Measurements from ENCODE around the gene ZSWIM6. TPM values are rescaled to one million over a fixed set of nuclear protein-coding genes. Genes with fewer than 3 reads are reported as not detected.

Gene ZSWIM6
- polyA plus RNA-seq, 6 donors from 2014 or later, result 0.65 to 1.5 (median 1.4) TPM

GRCh38 chr5:61569353-61569752, 237.3 kb downstream of the ZSWIM6 start:
- DNase-seq, result no peak
- H3K9me3 Mint-ChIP-seq, result no peaks in the 10 kb centered on the region
- H3K4me3 Mint-ChIP-seq, result no peak overlapping the region
- no peak overlapping the region for H3K27ac Mint-ChIP-seq
- no peaks in the 10 kb centered on the region for H3K4me1 Mint-ChIP-seq
- ATAC-seq (ENCODE audit: low read depth in 2 of 2), result no peak
- H3K27me3 Mint-ChIP-seq, result no peaks in the 10 kb centered on the region
- H3K36me3 Mint-ChIP-seq, result no peaks in the 10 kb centered on the region

- DNase-seq (no peak), ATAC-seq (ENCODE audit: low read depth in 2 of 2) (no peak)
- Mint-ChIP-seq H3K4me3 (no peak overlapping the region), H3K4me1 (no peaks in the 10 kb centered on the region), H3K27ac (no peak overlapping the region), H3K9me3 (no peaks in the 10 kb centered on the region), H3K36me3 (no peaks in the 10 kb centered on the region), H3K27me3 (no peaks in the 10 kb centered on the region)
These were observed 238.7 kb downstream of the ZSWIM6 start for GRCh38 chr5:61570767-61571166.

GRCh38 chr5:61572959-61573358, 240.9 kb downstream of the ZSWIM6 start:
- Mint-ChIP-seq H3K27ac (no peak overlapping the region), H3K4me1 (no peaks in the 10 kb centered on the region), H3K9me3 (no peaks in the 10 kb centered on the region), H3K4me3 (no peak overlapping the region), H3K27me3 (no peaks in the 10 kb centered on the region), H3K36me3 (no peaks in the 10 kb centered on the region)
- DNase-seq (no peak), ATAC-seq (ENCODE audit: low read depth in 2 of 2) (no peak)

GRCh38 chr5:61575103-61575502, 243.0 kb downstream of the ZSWIM6 start:
- H3K4me1 Mint-ChIP-seq, result no peaks in the 10 kb centered on the region
- H3K27me3 Mint-ChIP-seq, result no peaks in the 10 kb centered on the region
- H3K27ac Mint-ChIP-seq, result no peak overlapping the region
- ATAC-seq (ENCODE audit: low read depth in 2 of 2) (no peak), DNase-seq (no peak)
- no peaks in the 10 kb centered on the region for H3K36me3 Mint-ChIP-seq
- no peaks in the 10 kb centered on the region for H3K9me3 Mint-ChIP-seq
- no peak overlapping the region for H3K4me3 Mint-ChIP-seq

GRCh38 chr5:61575581-61575980, 243.5 kb downstream of the ZSWIM6 start:
- DNase-seq, result no peak
- H3K36me3 Mint-ChIP-seq, result no peaks in the 10 kb centered on the region
- no peak overlapping the region for H3K4me3 Mint-ChIP-seq
- H3K27ac Mint-ChIP-seq, result no peak overlapping the region
- H3K27me3 Mint-ChIP-seq, result no peaks in the 10 kb centered on the region
- no peaks in the 10 kb centered on the region for H3K4me1 Mint-ChIP-seq
- H3K9me3 Mint-ChIP-seq, result no peaks in the 10 kb centered on the region
- ATAC-seq (ENCODE audit: low read depth in 2 of 2), result no peak

GRCh38 chr5:61576556-61576955, 244.5 kb downstream of the ZSWIM6 start:
- Mint-ChIP-seq H3K4me1 (no peaks in the 10 kb centered on the region), H3K27ac (no peak overlapping the region), H3K9me3 (no peaks in the 10 kb centered on the region), H3K27me3 (no peaks in the 10 kb centered on the region), H3K36me3 (no peaks in the 10 kb centered on the region), H3K4me3 (no peak overlapping the region)
- ATAC-seq (ENCODE audit: low read depth in 2 of 2) (no peak), DNase-seq (no peak)

GRCh38 chr5:61578858-61579503, 246.9 kb downstream of the ZSWIM6 start:
- H3K27ac Mint-ChIP-seq, result no peak overlapping the region
- no peaks in the 10 kb centered on the region for H3K36me3 Mint-ChIP-seq
- DNase-seq (no peak), ATAC-seq (ENCODE audit: low read depth in 2 of 2) (no peak)
- H3K4me1 Mint-ChIP-seq, result no peaks in the 10 kb centered on the region
- H3K27me3 Mint-ChIP-seq, result no peaks in the 10 kb centered on the region
- no peaks in the 10 kb centered on the region for H3K9me3 Mint-ChIP-seq
- no peak overlapping the region for H3K4me3 Mint-ChIP-seq

GRCh38 chr5:61582205-61582820, 250.3 kb downstream of the ZSWIM6 start:
- no peaks in the 10 kb centered on the region for H3K27me3 Mint-ChIP-seq
- H3K4me3 Mint-ChIP-seq, result no peak overlapping the region
- no peaks in the 10 kb centered on the region for H3K4me1 Mint-ChIP-seq
- H3K36me3 Mint-ChIP-seq, result peaks cover 0 to 5% of the 10 kb centered on the region in 2 donors
- no peak overlapping the region for H3K27ac Mint-ChIP-seq
- ATAC-seq (ENCODE audit: low read depth in 2 of 2) (no peak), DNase-seq (no peak)
- H3K9me3 Mint-ChIP-seq, result peaks cover 0 to 4% (median 0%) of the 10 kb centered on the region in 7 donors

GRCh38 chr5:61582887-61583286, 250.8 kb downstream of the ZSWIM6 start:
- no peak overlapping the region for H3K4me3 Mint-ChIP-seq
- peaks cover 0 to 8% of the 10 kb centered on the region in 2 donors for H3K36me3 Mint-ChIP-seq
- H3K9me3 Mint-ChIP-seq, result peaks cover 0 to 7% (median 0%) of the 10 kb centered on the region in 7 donors
- DNase-seq, result no peak
- no peaks in the 10 kb centered on the region for H3K4me1 Mint-ChIP-seq
- no peak for ATAC-seq (ENCODE audit: low read depth in 2 of 2)
- H3K27me3 Mint-ChIP-seq, result no peaks in the 10 kb centered on the region
- H3K27ac Mint-ChIP-seq, result no peak overlapping the region

GRCh38 chr5:61586096-61587084, 254.3 kb downstream of the ZSWIM6 start:
- Mint-ChIP-seq H3K27me3 (no peaks in the 10 kb centered on the region), H3K4me3 (no peak overlapping the region), H3K9me3 (peaks cover 0 to 7% (median 0%) of the 10 kb centered on the region in 7 donors), H3K36me3 (peaks cover 0 to 8% of the 10 kb centered on the region in 2 donors), H3K27ac (peak overlapping the region in 1 of 6 donors; percentile 89), H3K4me1 (no peaks in the 10 kb centered on the region)
- ATAC-seq (ENCODE audit: low read depth in 2 of 2) (no peak), DNase-seq (no peak)

GRCh38 chr5:61587125-61587524, 255.1 kb downstream of the ZSWIM6 start:
- H3K4me1 Mint-ChIP-seq, result no peaks in the 10 kb centered on the region
- ATAC-seq (ENCODE audit: low read depth in 2 of 2) (no peak), DNase-seq (no peak)
- no peaks in the 10 kb centered on the region for H3K27me3 Mint-ChIP-seq
- peaks cover 0 to 8% of the 10 kb centered on the region in 2 donors for H3K36me3 Mint-ChIP-seq
- peaks cover 0 to 7% (median 0%) of the 10 kb centered on the region in 7 donors for H3K9me3 Mint-ChIP-seq
- peak overlapping the region in 1 of 6 donors; percentile 30 for H3K27ac Mint-ChIP-seq
- no peak overlapping the region for H3K4me3 Mint-ChIP-seq

- Mint-ChIP-seq H3K4me1 (no peaks in the 10 kb centered on the region), H3K4me3 (no peak overlapping the region), H3K36me3 (peaks cover 0 to 8% of the 10 kb centered on the region in 2 donors), H3K27me3 (no peaks in the 10 kb centered on the region), H3K27ac (peak overlapping the region in 1 of 6 donors; percentile 62), H3K9me3 (peaks cover 0 to 7% (median 0%) of the 10 kb centered on the region in 7 donors)
- DNase-seq, result no peak
- no peak for ATAC-seq (ENCODE audit: low read depth in 2 of 2)
These were observed 256.2 kb downstream of the ZSWIM6 start for GRCh38 chr5:61588216-61588615.

- H3K27ac Mint-ChIP-seq, result peak overlapping the region in 1 of 6 donors; percentile 54
- peaks cover 0 to 8% of the 10 kb centered on the region in 2 donors for H3K36me3 Mint-ChIP-seq
- peaks cover 0 to 6% (median 0%) of the 10 kb centered on the region in 3 donors for H3K27me3 Mint-ChIP-seq
- no peak overlapping the region for H3K4me3 Mint-ChIP-seq
- no peak for ATAC-seq (ENCODE audit: low read depth in 2 of 2)
- DNase-seq, result no peak
- H3K9me3 Mint-ChIP-seq, result peaks cover 0 to 7% (median 0%) of the 10 kb centered on the region in 7 donors
- H3K4me1 Mint-ChIP-seq, result no peaks in the 10 kb centered on the region
These were observed 257.9 kb downstream of the ZSWIM6 start for GRCh38 chr5:61589946-61590345.
